HepG2 (cell line): Measurements from ENCODE around the gene HSF4. TPM values are rescaled to one million over a fixed set of nuclear protein-coding genes. Genes with fewer than 3 reads are reported as not detected.

Experiments used
- HDAC2 ChIP-seq: sonication (generic); formaldehyde crosslinking; IDR thresholded peaks from 2 replicates; pipeline ENCODE4 v1.4.0; 2020; ENCODE audit warnings: missing genetic modification reagents
- JUNB ChIP-seq: sonication (generic); formaldehyde crosslinking; IDR thresholded peaks from 2 replicates; pipeline ENCODE4 v1.8.0; 2022; ENCODE audit warnings: missing genetic modification reagents, mild to moderate bottlenecking, borderline replicate concordance
- KDM4B ChIP-seq: sonication (generic); formaldehyde crosslinking; IDR thresholded peaks from 2 replicates; pipeline ENCODE4 v1.4.0; 2020; ENCODE audit warnings: missing genetic modification reagents
- MIXL1 ChIP-seq: IDR thresholded peaks from 2 replicates; pipeline ENCODE4 v1.6.1; 2016
- NBN ChIP-seq: fragments of 450-650 bp; conservative IDR thresholded peaks from 2 replicates; pipeline ENCODE4 v1.6.1; 2017
- NCOA2 ChIP-seq: sonication (generic); formaldehyde crosslinking; IDR thresholded peaks from 2 replicates; pipeline ENCODE4 v1.8.0; 2022; ENCODE audit warnings: inconsistent platforms
- NFE2L1 ChIP-seq: sonication (generic); formaldehyde crosslinking; IDR thresholded peaks from 2 replicates; pipeline ENCODE4 v1.4.0; 2020; ENCODE audit warnings: missing genetic modification reagents, mild to moderate bottlenecking, borderline replicate concordance
- PHF21A ChIP-seq: sonication (generic); formaldehyde crosslinking; IDR thresholded peaks from 2 replicates; pipeline ENCODE4 v1.5.0; 2020; ENCODE audit warnings: mild to moderate bottlenecking, missing genetic modification reagents
- RFX3 ChIP-seq: IDR thresholded peaks from 2 replicates; pipeline ENCODE4 v1.6.1; 2016; ENCODE audit warnings: missing biosample characterization, missing genetic modification reagents
- SATB2 ChIP-seq: sonication (generic); formaldehyde crosslinking; IDR thresholded peaks from 2 replicates; pipeline ENCODE4 v1.5.0; 2020; ENCODE audit warnings: missing genetic modification reagents
- SP140L ChIP-seq: sonication (generic); formaldehyde crosslinking; IDR thresholded peaks from 2 replicates; pipeline ENCODE4 v1.4.0; 2020; ENCODE audit warnings: missing genetic modification reagents, borderline replicate concordance
- TAF1 ChIP-seq: sonication (generic); formaldehyde crosslinking; IDR thresholded peaks from 2 replicates; pipeline ENCODE4 v1.4.0; 2020; ENCODE audit warnings: missing genetic modification reagents
- ZBTB49 ChIP-seq: sonication (generic); formaldehyde crosslinking; IDR thresholded peaks from 2 replicates; pipeline ENCODE4 v1.4.0; 2020; ENCODE audit warnings: missing genetic modification reagents, borderline replicate concordance
- ZNF264 ChIP-seq: sonication (generic); formaldehyde crosslinking; IDR thresholded peaks from 2 replicates; pipeline ENCODE4 v1.4.0; 2020; ENCODE audit warnings: missing genetic modification reagents
- ZNF280D ChIP-seq: sonication (generic); formaldehyde crosslinking; IDR thresholded peaks from 2 replicates; pipeline ENCODE4 v1.5.1; 2020; ENCODE audit warnings: mild to moderate bottlenecking, missing genetic modification reagents
- ZNF33B ChIP-seq: sonication (generic); formaldehyde crosslinking; IDR thresholded peaks from 2 replicates; pipeline ENCODE4 v1.5.1; 2020; ENCODE audit warnings: mild to moderate bottlenecking, missing genetic modification reagents
- ZNF501 ChIP-seq: sonication (generic); formaldehyde crosslinking; IDR thresholded peaks from 2 replicates; pipeline ENCODE4 v1.5.1; 2020; ENCODE audit warnings: mild to moderate bottlenecking, moderate library complexity, missing genetic modification reagents
- ZNF556 ChIP-seq: sonication (generic); formaldehyde crosslinking; IDR thresholded peaks from 2 replicates; pipeline ENCODE4 v1.4.0; 2020; ENCODE audit warnings: mild to moderate bottlenecking, missing genetic modification reagents, borderline replicate concordance
- ZNF572 ChIP-seq: sonication (generic); formaldehyde crosslinking; IDR thresholded peaks from 2 replicates; pipeline ENCODE4 v1.5.1; 2020; ENCODE audit warnings: mild to moderate bottlenecking, missing genetic modification reagents
- ZNF749 ChIP-seq: sonication (generic); formaldehyde crosslinking; IDR thresholded peaks from 2 replicates; pipeline ENCODE4 v1.8.0; 2022; ENCODE audit warnings: mild to moderate bottlenecking, missing genetic modification reagents, moderate library complexity, borderline replicate concordance
- polyA plus RNA-seq, 8 experiments: library from polyadenylated mRNA; depleted of rRNA in 3 of 8; stranded (reverse) in 7 of 8; unstranded in 1 of 8; fragments of >200 nt; fragmentation: Illumina TruSeq in 4 of 8; extraction: Trizol in 4 of 8; gene quantifications; 2 replicates each; pipeline versions ENCODE4 v1.2.1 to v1.2.3, GENCODE V29; 2011 to 2016; ENCODE audit warnings: low read depth in 4 of 8, missing spikeins in 1 of 8, mixed read lengths in 1 of 8; ENCODE audit not compliant: insufficient read depth in 1 of 8
- total RNA-seq, 5 experiments: library from RNA; depleted of rRNA; stranded (reverse); fragments of >200 nt; fragmentation: Illumina TruSeq; extraction: Trizol; gene quantifications; 2 replicates each; pipeline ENCODE4 v1.2.3, GENCODE V29; 2016; ENCODE audit warnings: low read depth in 1 of 5
- TF ChIP-seq, protein P1 (sequence below): sonication (generic); formaldehyde crosslinking; IDR thresholded peaks from 2 replicates; pipeline ENCODE4 v1.5.0; 2020; ENCODE audit warnings: missing genetic modification reagents
- TF ChIP-seq, protein P2 (sequence below): IDR thresholded peaks from 2 replicates; pipeline ENCODE4 v1.6.1; 2016; ENCODE audit warnings: mild to moderate bottlenecking

The HSF4 gene
- total and polyA plus RNA-seq, 2 of the 13 experiments (the other 11 are each of a cell fraction or from before 2014, with no cell fraction given) = 3.5 to 16.9 TPM

DNA sequence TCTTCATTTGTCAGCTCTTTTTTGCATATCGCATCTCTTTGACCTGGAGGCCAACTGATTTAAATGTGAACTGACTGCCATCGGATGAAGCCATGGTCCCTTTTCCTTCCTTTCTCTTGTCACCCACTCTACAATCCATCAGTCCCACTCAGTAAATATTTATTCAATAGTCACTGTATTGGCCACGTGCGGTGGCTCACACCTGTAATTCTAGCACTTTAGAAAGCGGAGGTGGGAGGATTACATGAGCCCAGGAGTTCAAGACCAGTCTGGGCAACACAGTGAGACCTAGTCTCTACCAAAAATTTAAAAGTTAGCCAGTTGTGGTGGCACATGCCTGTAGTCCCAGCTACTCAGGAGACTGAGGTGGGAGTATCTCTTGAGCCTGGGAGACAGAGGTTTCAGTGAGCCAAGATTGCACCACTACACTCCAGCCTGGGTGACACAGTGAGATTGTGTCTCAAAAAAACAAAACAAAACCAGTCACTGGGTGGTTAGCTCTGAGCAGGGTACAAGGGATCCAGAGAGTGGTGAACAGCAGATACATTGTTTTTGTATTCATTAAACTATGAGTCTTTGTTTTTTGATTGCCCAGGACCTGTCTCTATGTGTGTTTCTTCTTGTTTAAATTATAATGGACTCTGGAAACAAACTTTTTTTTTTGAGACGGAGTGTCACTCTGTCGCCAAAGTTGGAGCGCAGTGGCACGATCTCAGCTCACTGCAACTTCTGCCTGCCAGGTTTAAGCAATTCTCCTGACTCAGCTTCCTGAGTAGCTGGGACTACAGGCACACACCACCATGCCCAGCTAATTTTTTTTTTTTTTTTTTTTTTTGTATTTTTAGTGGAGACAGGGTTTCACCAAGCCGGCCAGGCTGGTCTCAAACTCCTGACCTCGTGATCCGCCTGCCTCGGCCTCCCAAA, 47.9 kb upstream of the HSF4 start (continued):
- no peak for TF ChIP-seq TAF1 (CRISPR knock-in tag)
- TF ChIP-seq ZNF556 (CRISPR knock-in tag) = no peak
- peak; percentile 20; the same call in 1 of the 2 replicates for TF ChIP-seq HDAC2
- 0 out of 2 replicates have a peak, but pooled peaks have one; percentile 31 for TF ChIP-seq ZNF264
- no peak for TF ChIP-seq RFX3 (CRISPR knock-in tag)
- TF ChIP-seq KDM4B = no peak
- no peak for TF ChIP-seq SATB2 (CRISPR knock-in tag)
- TF ChIP-seq MIXL1 = no peak
- TF ChIP-seq ZBTB49 = no peak
- no peak; the same call in 1 of the 2 replicates for TF ChIP-seq JUNB (CRISPR knock-in tag)
- TF ChIP-seq ZNF33B = no peak
- TF ChIP-seq, protein P1, sequence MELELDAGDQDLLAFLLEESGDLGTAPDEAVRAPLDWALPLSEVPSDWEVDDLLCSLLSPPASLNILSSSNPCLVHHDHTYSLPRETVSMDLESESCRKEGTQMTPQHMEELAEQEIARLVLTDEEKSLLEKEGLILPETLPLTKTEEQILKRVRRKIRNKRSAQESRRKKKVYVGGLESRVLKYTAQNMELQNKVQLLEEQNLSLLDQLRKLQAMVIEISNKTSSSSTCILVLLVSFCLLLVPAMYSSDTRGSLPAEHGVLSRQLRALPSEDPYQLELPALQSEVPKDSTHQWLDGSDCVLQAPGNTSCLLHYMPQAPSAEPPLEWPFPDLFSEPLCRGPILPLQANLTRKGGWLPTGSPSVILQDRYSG = no peak
- TF ChIP-seq ZNF501 (CRISPR knock-in tag) = peak; percentile 31; the same call in 1 of the 2 replicates
- TF ChIP-seq SP140L = no peak
- no peak for TF ChIP-seq NFE2L1
- TF ChIP-seq, protein P2, sequence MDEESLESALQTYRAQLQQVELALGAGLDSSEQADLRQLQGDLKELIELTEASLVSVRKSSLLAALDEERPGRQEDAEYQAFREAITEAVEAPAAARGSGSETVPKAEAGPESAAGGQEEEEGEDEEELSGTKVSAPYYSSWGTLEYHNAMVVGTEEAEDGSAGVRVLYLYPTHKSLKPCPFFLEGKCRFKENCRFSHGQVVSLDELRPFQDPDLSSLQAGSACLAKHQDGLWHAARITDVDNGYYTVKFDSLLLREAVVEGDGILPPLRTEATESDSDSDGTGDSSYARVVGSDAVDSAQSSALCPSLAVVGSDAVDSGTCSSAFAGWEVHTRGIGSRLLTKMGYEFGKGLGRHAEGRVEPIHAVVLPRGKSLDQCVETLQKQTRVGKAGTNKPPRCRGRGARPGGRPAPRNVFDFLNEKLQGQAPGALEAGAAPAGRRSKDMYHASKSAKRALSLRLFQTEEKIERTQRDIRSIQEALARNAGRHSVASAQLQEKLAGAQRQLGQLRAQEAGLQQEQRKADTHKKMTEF (CRISPR knock-in tag) = no peak
- TF ChIP-seq ZNF572 (CRISPR knock-in tag) = no peak
- TF ChIP-seq NBN = no peak
- no peak for TF ChIP-seq ZNF280D (CRISPR knock-in tag)
- no peak for TF ChIP-seq NCOA2
- TF ChIP-seq ZNF749 (CRISPR knock-in tag) = no peak
- peak; percentile 20; the same call in 1 of the 2 replicates for TF ChIP-seq PHF21A
